GM18951 (cell line): ENCODE measurements around the gene TBC1D1.

Source experiments
- POLR2A ChIP-seq: IDR thresholded peaks from 4 replicates; pipeline ENCODE4 v1.6.1; 2011; ENCODE audit warnings: mild to moderate bottlenecking; ENCODE audit not compliant: insufficient read length, insufficient read depth; ENCODE audit errors: extremely low read depth
- in situ Hi-C: fragments of 300-500 bp; cut with MboI; formaldehyde crosslinking; loops from one replicate; pipeline ENCODE4 v1.12.0; 2022; ENCODE audit warnings: low sequenced_read_pairs, mixed read lengths, inconsistent platforms; ENCODE audit not compliant: unreplicated experiment

The TBC1D1 gene

GRCh38 chr4:38080061-38080974 is 189.4 kb downstream of the TBC1D1 start:
- in situ Hi-C loops: no loop called here
- TF ChIP-seq POLR2A: no peak

GRCh38 chr4:38082021-38082420 is 191.1 kb downstream of the TBC1D1 start:
- in situ Hi-C loops: no loop called here
- no peak for TF ChIP-seq POLR2A

- TF ChIP-seq POLR2A: no peak
- in situ Hi-C loops: no loop called here
Measured at GRCh38 chr4:38082424-38083385, 191.8 kb downstream of the TBC1D1 start.

GRCh38 chr4:38084877-38085711 is 194.2 kb downstream of the TBC1D1 start:
- in situ Hi-C loops: loop anchor here (5.0 kb wide), 1 partner anchor 37 kb away; no protein-coding TSS in a partner anchor

GRCh38 chr4:38085751-38086150 is 194.9 kb downstream of the TBC1D1 start:
- no peak for TF ChIP-seq POLR2A
- in situ Hi-C loops: loop anchor here (5.0 kb wide), 1 partner anchor 37 kb away; no protein-coding TSS in a partner anchor

More at GRCh38 chr4:38084877-38085711, 194.2 kb downstream of the TBC1D1 start:
- no peak for TF ChIP-seq POLR2A

- no peak for TF ChIP-seq POLR2A
- in situ Hi-C loops: loop anchor here (5.0 kb wide), 1 partner anchor 36 kb away; no protein-coding TSS in a partner anchor
Measured at GRCh38 chr4:38086151-38086848, 195.4 kb downstream of the TBC1D1 start.

GRCh38 chr4:38086849-38087226 is 196.0 kb downstream of the TBC1D1 start:
- in situ Hi-C loops: loop anchor here (5.0 kb wide), 1 partner anchor 35 kb away; no protein-coding TSS in a partner anchor
- TF ChIP-seq POLR2A: no peak

GRCh38 chr4:38088321-38088720 is 197.4 kb downstream of the TBC1D1 start:
- in situ Hi-C loops: loop anchor here (5.0 kb wide), 1 partner anchor 34 kb away; no protein-coding TSS in a partner anchor
- TF ChIP-seq POLR2A: no peak

GRCh38 chr4:38089961-38090360 is 199.1 kb downstream of the TBC1D1 start:
- no peak for TF ChIP-seq POLR2A
- in situ Hi-C loops: loop anchor here (5.0 kb wide), 1 partner anchor 32 kb away; no protein-coding TSS in a partner anchor

GRCh38 chr4:38090455-38091246 is 199.8 kb downstream of the TBC1D1 start:
- in situ Hi-C loops: no loop called here
- TF ChIP-seq POLR2A: no peak

- no peak for TF ChIP-seq POLR2A
- in situ Hi-C loops: no loop called here
Measured at GRCh38 chr4:38091636-38092035, 200.8 kb downstream of the TBC1D1 start.
